Gastroesophageal sphincter (tissue), 4 donors: ENCODE results near the gene CEP112. TPM values are rescaled to one million over a fixed set of nuclear protein-coding genes. Genes with fewer than 3 reads are reported as not detected.

Source experiments
- ATAC-seq: fragments of 150-250 bp; one replicate; pipeline ENCODE4 v1.9.1; 2016; ENCODE audit warnings: mild to moderate bottlenecking, moderate library complexity
- H3K27ac ChIP-seq, 4 donors: fragments of 200-600 bp; sonication (generic) in 3 of 4; 1 replicate in 3 of 4; 2 replicates in 1 of 4; pipeline ENCODE4 v1.5.1; 2016 to 2019
- H3K27me3 ChIP-seq: fragments of 200-600 bp; sonication (generic); one replicate; pipeline ENCODE4 v1.5.1; 2019
- H3K36me3 ChIP-seq, 2 donors: fragments of 200-600 bp; sonication (generic); one replicate each; pipeline ENCODE4 v1.5.1; 2019; ENCODE audit warnings: control low read depth in 1 of 2
- H3K4me1 ChIP-seq, 3 donors: fragments of 200-600 bp; sonication (generic); 1 replicate in 2 of 3; 2 replicates in 1 of 3; pipeline ENCODE4 v1.5.1; 2016 to 2019; ENCODE audit warnings: control low read depth in 2 of 3
- H3K4me3 ChIP-seq, 2 donors: fragments of 200-600 bp; sonication (generic); one replicate each; pipeline ENCODE4 v1.5.1; 2019; ENCODE audit warnings: mild to moderate bottlenecking in 1 of 2, moderate library complexity in 1 of 2
- H3K9me3 ChIP-seq, 3 donors: fragments of 200-600 bp; sonication (generic); one replicate each; pipeline ENCODE4 v1.5.1; 2017 to 2019; ENCODE audit warnings: control low read depth in 2 of 3
- EP300 ChIP-seq: sonication (generic); formaldehyde crosslinking; IDR thresholded peaks from one replicate; pipeline ENCODE4 v1.6.1; 2017; ENCODE audit warnings: antibody characterized with exemption, mild to moderate bottlenecking
- POLR2A ChIP-seq, 2 donors: fragments of 450-650 bp; IDR thresholded peaks; one replicate each; pipeline ENCODE4 v1.6.1; 2017; ENCODE audit warnings: antibody characterized with exemption in 2 of 2, mild to moderate bottlenecking in 2 of 2, moderate library complexity in 1 of 2
- POLR2AphosphoS5 ChIP-seq: sonication (generic); formaldehyde crosslinking; IDR thresholded peaks from one replicate; pipeline ENCODE4 v1.6.1; 2017; ENCODE audit warnings: antibody characterized with exemption
- WGBS, 2 donors: methylation state at CpG; one replicate each; pipeline ENCODE4 v1.1.5; 2018; ENCODE audit warnings: low coverage in 1 of 2; 5-methylcytosine and 5-hydroxymethylcytosine counted together
- total RNA-seq, 4 donors: library from RNA; depleted of rRNA; stranded (reverse); fragments of >200 nt; gene quantifications; one replicate each; pipeline ENCODE4 v1.1.0, GENCODE V29; 2016
- TF ChIP-seq, protein P1 (sequence below), 4 experiments: fragments of 200-600 bp in 2 of 4; fragments of 450-650 bp in 2 of 4; sonication (generic) in 1 of 4; IDR thresholded peaks; one replicate each; pipeline ENCODE4 v1.5.1; 2017 to 2019; ENCODE audit warnings: antibody characterized with exemption in 4 of 4, mild to moderate bottlenecking in 2 of 4, moderate library complexity in 2 of 4

CEP112 gene
- total RNA-seq, 4 donors from 2014 or later, result 21.9 to 38.2 (median 27.0) TPM

DNA sequence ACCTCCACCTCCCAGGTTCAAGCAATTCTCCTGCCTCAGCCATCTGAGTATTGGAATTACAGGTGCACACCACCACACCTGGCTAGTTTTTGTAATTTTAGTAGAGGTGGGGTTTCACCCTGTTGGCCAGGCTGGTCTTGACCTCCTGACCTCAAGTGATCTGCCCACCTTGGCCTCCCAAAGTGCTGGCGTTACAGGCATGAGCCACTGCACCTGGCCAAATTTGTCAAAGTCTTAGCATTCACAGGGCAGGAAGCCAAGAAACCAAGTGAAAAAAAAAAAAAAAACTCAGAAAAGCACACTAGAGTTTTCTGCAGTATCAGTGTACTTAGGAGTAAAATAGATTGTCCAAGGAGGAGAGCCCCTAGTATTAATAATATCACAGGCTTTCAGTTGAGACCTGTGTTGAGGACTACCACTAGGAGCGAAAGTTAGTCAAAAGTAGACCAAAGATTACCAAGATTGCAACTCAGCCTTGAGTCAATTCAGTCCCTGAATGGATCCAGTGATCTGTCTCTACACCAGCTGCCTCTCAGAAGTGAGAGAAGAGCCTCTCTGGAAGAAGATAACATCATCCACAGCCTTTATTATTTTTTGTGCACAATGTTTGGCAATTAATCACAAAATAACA, 159.7 kb downstream of the CEP112 start:
- no peaks in the 10 kb centered on the region for H3K27me3 ChIP-seq
- H3K27ac ChIP-seq, result no peak overlapping the region
- ATAC-seq, result no peak
- 0 to 100% methylated on average over 1 of the region's 2 CpGs for WGBS, 2 donors
- H3K36me3 ChIP-seq, result peaks cover 0 to 6% of the 10 kb centered on the region in 2 donors
- no peak overlapping the region for H3K4me3 ChIP-seq
- TF ChIP-seq, protein P1, sequence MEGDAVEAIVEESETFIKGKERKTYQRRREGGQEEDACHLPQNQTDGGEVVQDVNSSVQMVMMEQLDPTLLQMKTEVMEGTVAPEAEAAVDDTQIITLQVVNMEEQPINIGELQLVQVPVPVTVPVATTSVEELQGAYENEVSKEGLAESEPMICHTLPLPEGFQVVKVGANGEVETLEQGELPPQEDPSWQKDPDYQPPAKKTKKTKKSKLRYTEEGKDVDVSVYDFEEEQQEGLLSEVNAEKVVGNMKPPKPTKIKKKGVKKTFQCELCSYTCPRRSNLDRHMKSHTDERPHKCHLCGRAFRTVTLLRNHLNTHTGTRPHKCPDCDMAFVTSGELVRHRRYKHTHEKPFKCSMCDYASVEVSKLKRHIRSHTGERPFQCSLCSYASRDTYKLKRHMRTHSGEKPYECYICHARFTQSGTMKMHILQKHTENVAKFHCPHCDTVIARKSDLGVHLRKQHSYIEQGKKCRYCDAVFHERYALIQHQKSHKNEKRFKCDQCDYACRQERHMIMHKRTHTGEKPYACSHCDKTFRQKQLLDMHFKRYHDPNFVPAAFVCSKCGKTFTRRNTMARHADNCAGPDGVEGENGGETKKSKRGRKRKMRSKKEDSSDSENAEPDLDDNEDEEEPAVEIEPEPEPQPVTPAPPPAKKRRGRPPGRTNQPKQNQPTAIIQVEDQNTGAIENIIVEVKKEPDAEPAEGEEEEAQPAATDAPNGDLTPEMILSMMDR (IDR thresholded peaks at IDR 0.05), result no peak
- TF ChIP-seq POLR2AphosphoS5, result no peak
- TF ChIP-seq POLR2A (IDR thresholded peaks at IDR 0.05), result no peak
- TF ChIP-seq EP300, result no peak
- no peaks in the 10 kb centered on the region for H3K4me1 ChIP-seq
- no peaks in the 10 kb centered on the region for H3K9me3 ChIP-seq

- ATAC-seq, result no peak
- Histone ChIP-seq H3K9me3 (peaks cover 0 to 24% (median 3%) of the 10 kb centered on the region in 3 donors), H3K36me3 (peaks cover 0 to 18% of the 10 kb centered on the region in 2 donors), H3K27me3 (no peaks in the 10 kb centered on the region), H3K4me1 (no peaks in the 10 kb centered on the region), H3K27ac (no peak overlapping the region), H3K4me3 (no peak overlapping the region)
- TF ChIP-seq EP300 (no peak), POLR2AphosphoS5 (no peak), POLR2A (IDR thresholded peaks at IDR 0.05) (no peak)
- TF ChIP-seq, protein P1 (IDR thresholded peaks at IDR 0.05), result no peak
Observed at GRCh38 chr17:66025551-66025950, 166.4 kb downstream of the CEP112 start.

DNA sequence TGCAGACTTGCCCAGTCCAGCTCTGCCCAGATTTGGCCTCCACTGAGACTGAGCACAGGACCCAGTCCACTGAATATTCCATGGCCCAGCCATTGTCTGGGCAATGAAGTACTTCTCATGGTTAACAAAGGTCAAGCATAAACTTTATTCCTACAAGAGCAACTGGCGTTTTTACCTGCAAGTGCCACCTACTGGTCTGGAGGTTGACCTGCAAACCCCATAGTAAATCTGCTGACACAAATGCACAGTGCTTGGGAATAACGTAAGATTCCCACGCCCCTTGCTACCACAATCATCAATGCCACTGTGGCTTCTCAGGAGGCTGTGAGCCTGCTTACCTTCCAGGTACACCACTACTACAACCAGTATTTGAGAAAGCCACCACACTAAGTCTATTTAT, 170.2 kb downstream of the CEP112 start:
- Histone ChIP-seq H3K4me3 (no peak overlapping the region), H3K27ac (no peak overlapping the region), H3K27me3 (no peaks in the 10 kb centered on the region), H3K4me1 (no peaks in the 10 kb centered on the region), H3K9me3 (peaks cover 0 to 24% (median 3%) of the 10 kb centered on the region in 3 donors), H3K36me3 (peaks cover 0 to 11% of the 10 kb centered on the region in 2 donors)
- no peak for ATAC-seq
- WGBS, 2 donors, result 60 to 67% methylated on average over 3 of the region's 3 CpGs
- no peak for TF ChIP-seq POLR2A (IDR thresholded peaks at IDR 0.05)
- TF ChIP-seq POLR2AphosphoS5, result no peak
- TF ChIP-seq, protein P1 (IDR thresholded peaks at IDR 0.05), result no peak
- no peak for TF ChIP-seq EP300

DNA sequence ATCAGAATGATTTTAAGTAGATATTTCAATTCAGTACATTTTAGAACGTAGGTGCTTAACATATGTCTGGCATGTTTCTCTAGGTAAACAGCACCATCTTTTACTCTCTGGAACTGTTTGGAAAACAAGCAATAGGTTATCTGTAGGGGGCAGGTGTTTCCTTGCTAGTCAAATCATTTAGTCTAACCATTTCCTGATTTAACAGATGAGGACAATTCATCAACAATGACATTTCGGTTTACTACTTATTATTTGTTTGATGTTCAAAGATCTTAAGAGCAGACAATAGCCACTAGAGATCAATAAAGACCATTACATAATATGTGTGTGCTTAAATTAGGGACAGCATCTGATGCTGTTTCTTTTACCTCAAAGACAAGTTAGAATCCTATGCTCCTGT, 173.1 kb downstream of the CEP112 start:
- H3K27me3 ChIP-seq, result no peaks in the 10 kb centered on the region
- TF ChIP-seq POLR2A (IDR thresholded peaks at IDR 0.05) (no peak), POLR2AphosphoS5 (no peak), EP300 (no peak)
- TF ChIP-seq, protein P1 (IDR thresholded peaks at IDR 0.05), result no peak
- ATAC-seq, result no peak
- peaks cover 0 to 8% of the 10 kb centered on the region in 2 donors for H3K36me3 ChIP-seq
- no peak overlapping the region for H3K4me3 ChIP-seq
- WGBS, 2 donors, result 38 to 63% methylated on average over 2 of the region's 2 CpGs
- H3K9me3 ChIP-seq, result peaks cover 0 to 9% (median 3%) of the 10 kb centered on the region in 3 donors
- H3K27ac ChIP-seq, result no peak overlapping the region
- H3K4me1 ChIP-seq, result no peaks in the 10 kb centered on the region

DNA sequence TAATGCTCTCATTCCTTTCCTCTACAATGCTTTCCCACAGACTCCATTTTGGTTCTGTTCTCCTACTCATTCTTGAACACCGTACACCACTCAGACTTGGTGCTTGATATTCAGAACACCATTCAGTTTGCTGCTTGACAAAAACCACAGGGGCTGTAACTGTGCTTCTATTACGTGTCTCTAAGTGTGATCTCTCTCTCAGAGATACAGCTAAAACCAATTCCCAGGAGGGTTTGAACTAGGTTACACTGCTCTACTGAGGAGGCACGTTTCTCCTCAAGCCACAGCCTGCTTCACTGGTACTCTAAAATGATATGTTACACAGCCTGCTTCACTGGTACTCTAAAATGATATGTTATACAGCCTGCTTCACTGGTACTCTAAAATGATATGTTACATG, 175.7 kb downstream of the CEP112 start:
- H3K4me1 ChIP-seq, result no peaks in the 10 kb centered on the region
- no peak overlapping the region for H3K4me3 ChIP-seq
- no peak for TF ChIP-seq POLR2A (IDR thresholded peaks at IDR 0.05)
- TF ChIP-seq, protein P1 (IDR thresholded peaks at IDR 0.05), result no peak
- TF ChIP-seq EP300, result no peak
- no peak for TF ChIP-seq POLR2AphosphoS5
- H3K36me3 ChIP-seq, result peaks cover 0 to 4% of the 10 kb centered on the region in 2 donors
- no peak overlapping the region for H3K27ac ChIP-seq
- ATAC-seq, result no peak
- no peaks in the 10 kb centered on the region for H3K9me3 ChIP-seq
- WGBS, 2 donors, result 67% methylated on average over 3 of the region's 3 CpGs
- no peaks in the 10 kb centered on the region for H3K27me3 ChIP-seq
